ENCODE results near the gene NOP53.

DNA sequence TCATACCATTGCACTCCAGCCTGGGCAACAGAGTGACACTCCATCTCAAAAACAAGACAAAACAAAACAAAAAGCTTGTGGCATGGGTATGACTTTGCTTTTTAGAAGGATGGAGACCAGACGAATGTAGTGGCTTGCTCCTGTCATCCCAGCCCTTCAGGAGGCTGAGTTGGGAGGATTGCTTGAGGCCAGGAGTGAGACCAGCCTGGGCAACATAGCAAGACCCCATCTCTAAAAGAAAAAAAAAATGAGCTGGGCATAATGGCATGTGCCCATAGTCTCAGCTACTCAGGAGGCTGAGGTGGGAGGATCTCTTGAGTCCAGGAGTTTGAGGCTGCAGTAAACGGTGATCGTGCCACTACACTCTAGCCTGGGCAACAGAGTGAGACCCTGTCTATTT, 16.8 kb downstream of the NOP53 start:
- TF ChIP-seq, protein P1, sequence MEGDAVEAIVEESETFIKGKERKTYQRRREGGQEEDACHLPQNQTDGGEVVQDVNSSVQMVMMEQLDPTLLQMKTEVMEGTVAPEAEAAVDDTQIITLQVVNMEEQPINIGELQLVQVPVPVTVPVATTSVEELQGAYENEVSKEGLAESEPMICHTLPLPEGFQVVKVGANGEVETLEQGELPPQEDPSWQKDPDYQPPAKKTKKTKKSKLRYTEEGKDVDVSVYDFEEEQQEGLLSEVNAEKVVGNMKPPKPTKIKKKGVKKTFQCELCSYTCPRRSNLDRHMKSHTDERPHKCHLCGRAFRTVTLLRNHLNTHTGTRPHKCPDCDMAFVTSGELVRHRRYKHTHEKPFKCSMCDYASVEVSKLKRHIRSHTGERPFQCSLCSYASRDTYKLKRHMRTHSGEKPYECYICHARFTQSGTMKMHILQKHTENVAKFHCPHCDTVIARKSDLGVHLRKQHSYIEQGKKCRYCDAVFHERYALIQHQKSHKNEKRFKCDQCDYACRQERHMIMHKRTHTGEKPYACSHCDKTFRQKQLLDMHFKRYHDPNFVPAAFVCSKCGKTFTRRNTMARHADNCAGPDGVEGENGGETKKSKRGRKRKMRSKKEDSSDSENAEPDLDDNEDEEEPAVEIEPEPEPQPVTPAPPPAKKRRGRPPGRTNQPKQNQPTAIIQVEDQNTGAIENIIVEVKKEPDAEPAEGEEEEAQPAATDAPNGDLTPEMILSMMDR (IDR thresholded peaks at IDR 0.05; ENCODE audit: low read depth, low read length), result no peak
- TF ChIP-seq EZH2phosphoT487 (IDR thresholded peaks at IDR 0.05; ENCODE audit: low read depth), result no peak

All from OCI-LY3 (cell line).